ENCODE results near the gene RBMS1. TPM values are rescaled to one million over a fixed set of nuclear protein-coding genes. Genes with fewer than 3 reads are reported as not detected.

The RBMS1 gene
- total RNA-seq, 1 experiment from 2014 or later: 118 TPM

DNA sequence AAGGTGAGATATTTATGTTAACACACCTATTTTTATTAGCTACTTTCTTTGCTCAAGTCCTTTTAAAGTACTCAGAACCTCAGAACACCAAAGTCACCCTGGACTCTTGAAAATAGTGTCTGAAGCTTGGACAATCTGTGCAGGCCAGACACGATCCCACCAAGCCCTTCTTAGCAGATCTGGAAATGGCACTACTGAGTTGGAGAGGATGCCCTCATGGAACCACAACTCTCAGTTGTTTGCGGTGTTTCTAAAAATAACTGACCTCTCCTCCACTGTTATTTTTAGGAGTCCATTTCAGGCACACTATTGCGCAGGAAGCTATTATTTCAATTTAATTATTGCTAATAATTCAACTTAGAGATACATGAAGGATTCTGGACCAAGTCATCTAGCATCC, 190.1 kb downstream of the RBMS1 start:
- DNase-seq (ENCODE audit: low read depth): no peak

DNA sequence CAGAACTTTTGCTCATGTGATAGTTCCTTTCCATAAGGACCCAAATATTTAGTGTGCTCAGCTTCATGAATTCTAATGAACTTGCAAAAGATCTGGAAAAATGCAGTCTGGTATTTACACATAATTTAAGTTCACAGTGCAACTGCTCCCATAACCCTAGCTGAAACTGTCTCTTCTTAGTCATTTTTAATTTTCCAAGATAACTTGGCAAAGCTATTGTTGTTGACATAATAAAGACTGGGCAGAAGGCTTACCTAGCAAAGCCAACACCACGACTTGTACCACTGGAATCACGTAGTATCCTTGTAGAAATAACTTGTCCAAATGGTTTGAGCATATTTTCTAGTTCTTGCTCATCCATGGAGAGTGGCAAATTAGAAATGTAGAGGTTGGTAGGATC, 190.5 kb downstream of the RBMS1 start:
- DNase-seq (ENCODE audit: low read depth): no peak

DNA sequence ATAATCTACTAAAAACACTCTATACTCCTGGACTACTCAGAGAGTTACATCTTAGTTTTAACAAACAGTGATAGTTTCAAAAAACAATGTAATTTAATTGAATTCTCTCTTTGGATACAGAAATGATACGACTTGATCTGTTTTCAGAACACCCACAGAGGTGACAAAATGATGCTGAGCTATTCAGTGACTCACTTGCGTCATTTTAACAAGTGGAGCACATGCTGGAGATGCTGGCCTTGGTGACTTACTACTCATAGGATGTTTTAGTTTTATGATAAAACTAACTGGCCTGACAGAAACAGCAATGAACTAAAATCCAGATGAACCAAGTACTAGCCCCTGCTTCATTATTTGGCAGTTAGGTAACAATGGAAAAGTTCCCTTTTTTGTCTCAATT, 192.2 kb downstream of the RBMS1 start:
- DNase-seq (ENCODE audit: low read depth): no peak

DNA sequence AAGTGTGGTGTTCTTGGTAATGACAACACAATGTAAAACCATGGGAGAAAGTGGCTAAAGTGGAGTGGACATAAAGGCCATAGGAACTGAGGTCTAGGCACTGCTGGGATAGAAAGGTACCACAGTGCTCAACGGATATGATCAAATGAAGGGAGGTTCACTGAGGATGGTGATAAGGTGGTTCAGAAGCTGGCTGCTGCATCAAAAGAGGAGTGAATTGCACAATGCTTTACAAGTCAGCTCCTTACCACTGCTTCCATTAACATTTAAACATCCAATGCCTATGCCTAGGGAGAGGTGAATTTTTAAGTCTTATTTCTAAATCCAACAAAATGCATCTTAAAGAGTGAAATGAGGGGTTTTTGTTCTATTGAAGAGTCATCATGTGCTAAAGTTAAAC, 193.4 kb downstream of the RBMS1 start:
- no peak for DNase-seq (ENCODE audit: low read depth)

DNA sequence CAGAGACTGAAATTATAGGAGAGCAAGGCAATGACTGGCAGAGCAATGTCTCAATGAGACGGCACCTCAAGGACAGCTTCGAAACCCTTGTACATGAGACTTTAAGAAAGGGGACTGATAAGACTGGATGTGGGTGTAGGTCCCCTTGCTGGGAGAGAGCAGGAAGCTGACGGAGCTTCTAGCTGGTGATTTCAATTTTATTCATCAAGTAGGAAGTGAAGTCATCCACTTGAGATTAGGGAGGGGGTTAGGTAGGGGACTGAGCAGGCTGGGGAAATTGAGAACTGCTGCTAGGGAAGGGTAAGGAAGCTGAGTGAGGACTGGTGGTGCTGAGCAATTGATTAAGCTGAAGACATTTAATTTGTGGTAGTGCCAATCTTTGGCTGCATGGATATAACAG, 194.1 kb downstream of the RBMS1 start:
- DNase-seq (ENCODE audit: low read depth): no peak

DNA sequence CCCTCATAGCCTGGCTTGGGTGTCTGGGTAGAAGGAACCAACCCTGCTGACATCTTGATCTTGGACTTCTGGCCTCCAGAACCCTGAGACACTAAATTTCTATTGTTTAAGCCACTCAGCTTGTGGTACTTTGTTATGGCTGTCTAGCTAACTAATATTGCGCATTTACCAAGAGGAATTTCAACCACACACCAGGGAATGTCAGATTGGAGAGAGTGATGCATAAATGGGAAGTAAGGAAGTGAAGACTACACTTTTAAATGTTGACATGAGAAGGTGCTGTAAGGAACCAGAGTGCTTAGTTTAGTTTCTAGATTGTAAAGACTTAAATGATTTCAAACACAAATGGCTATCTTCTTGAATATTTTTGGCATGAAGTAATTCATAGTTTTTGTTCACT, 194.6 kb downstream of the RBMS1 start:
- no peak for DNase-seq (ENCODE audit: low read depth)

DNA sequence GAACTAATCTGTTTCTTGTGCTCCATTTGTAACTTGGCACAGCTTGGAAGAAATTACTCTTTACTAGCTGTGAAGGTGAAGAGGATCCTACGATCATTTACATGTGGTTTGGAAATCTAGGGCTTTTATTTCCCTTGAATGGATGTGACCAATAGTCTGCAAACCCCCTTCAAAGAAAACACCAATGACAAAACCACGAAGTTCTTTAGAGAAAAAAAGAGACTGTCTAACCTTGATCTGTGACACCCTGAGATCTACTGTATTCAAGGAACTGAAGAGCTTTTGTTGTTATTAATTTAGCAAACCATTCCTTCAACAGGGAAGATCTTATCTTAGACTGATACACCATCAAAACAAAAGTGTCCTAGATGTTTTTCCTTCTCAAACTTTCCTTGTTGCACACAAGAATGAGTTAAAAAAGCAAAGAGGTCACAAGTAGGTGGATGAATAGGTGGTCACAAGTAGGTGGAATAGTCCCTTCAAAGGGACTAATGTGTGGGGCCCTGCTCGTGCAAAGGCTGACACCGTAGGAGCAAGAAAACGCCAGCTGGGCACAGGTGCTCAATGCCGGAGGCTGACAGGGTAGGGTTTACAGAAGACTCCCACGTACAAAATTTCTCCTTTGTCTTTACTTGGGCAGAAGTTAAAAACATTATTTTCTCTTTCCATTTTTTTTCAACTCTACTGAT, 197.9 kb downstream of the RBMS1 start:
- DNase-seq (ENCODE audit: low read depth): no peak

DNA sequence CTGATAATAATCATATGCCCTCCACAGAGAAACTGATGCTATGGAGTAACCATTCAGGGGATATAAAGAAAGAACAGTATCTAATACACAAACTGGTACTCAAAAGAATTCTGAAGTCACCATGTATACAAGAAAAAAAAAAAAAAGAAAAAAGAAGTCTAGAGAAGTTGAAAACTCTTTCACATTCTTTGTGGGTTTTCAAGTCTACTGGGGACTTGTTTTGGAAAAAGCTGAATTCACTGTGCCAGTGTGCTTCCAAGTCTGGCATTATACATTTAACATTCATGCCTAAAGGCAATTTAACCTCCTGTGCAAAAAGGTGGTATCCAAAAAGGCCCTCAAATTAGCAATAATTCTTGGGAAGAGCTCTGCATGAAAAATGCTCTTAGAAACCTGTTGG, 198.7 kb downstream of the RBMS1 start:
- DNase-seq (ENCODE audit: low read depth): no peak

DNA sequence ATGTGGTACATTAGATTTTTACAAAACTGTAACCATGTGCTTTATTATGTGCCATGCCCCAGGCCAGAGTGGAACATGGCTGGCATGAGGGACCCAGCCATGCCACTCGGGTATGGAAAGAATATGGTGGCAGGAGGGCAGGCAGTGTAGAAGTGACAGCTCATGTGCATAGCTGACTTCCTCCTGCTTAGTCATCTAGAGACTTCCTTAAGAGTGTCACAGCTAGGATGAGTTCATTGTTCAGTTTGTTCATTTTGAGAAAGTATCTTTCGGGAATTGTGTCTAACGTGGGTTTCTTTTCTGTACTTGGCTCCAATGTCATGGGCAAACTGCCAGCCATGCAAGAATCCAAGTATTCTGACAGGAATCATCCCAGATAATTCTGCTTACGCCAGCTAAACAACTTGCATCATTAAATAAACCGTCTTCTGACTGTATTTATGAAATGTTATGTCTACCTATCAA, 199.2 kb downstream of the RBMS1 start:
- peak; percentile 89 for DNase-seq (ENCODE audit: low read depth)

DNA sequence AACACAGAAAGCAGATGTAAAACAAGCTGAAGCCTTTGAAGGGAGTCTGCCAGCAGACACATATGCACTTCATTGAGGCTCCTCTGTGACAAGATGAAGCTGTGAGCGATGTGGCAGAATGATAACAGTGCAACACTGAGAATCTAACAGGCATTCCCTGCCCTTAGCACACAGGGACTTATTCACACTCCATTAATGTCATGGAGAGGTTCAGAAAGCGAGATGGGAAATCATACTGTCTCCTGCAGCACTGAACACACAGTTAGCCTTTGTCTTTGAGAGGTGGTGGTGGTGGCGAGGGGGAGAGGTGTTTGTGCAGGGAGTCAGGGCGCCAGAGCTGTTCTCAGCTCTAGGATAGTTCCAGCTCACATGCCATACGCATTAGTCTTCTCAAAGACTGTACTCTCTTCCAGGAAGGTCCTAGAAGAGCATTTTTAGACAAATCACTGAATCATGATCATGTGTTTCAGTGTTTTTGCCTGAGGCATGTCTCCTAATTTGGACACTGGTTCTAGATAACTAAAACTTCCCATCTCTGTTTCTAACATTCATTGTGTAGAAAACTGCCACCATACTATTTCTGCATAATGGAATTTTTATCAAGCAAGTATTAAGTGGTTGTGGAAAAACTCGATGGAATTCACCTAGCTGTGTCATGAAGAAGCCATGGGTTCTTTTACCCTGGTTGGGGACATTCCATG, 200.1 kb downstream of the RBMS1 start:
- DNase-seq (ENCODE audit: low read depth): peak; percentile 79

DNA sequence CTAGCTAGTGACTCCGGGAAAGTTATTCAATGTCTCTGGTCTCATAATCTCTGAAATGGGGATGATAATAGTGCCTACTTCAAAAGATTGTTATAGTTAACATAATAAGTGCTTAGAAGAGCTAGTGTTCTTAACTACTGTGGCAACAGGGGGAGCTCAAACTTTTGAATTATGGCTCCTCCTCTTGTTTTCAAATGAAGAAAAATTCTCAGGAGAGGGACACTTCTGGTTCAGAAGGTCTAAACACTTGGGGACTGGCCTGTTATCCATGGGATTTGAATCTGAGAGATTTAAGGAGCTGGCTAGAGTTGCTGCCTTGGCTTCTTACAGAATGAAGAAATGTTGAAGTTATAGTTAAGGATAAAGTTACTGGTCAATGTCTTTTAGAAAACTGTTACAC, 201.4 kb downstream of the RBMS1 start:
- DNase-seq (ENCODE audit: low read depth): peak; percentile 54

DNA sequence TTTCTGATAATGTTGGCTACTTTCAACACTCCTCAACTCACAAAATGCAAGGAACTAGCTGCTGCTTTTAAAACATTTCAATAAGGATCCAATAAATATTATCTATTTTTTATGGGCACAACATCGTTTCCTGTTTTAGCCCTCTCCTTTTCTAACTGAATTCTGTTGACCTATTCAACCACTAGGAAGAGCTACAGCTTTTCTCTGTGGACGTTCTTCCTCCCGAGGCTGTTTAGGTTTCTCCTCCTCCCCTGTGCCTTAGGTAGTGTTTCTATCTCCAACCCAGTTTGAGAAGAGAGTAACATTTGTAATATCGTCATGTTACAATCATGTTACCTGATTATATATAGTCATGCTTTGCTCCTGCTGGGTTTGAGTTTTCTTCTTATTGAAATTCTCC, 202.2 kb downstream of the RBMS1 start:
- no peak for DNase-seq (ENCODE audit: low read depth)

DNA sequence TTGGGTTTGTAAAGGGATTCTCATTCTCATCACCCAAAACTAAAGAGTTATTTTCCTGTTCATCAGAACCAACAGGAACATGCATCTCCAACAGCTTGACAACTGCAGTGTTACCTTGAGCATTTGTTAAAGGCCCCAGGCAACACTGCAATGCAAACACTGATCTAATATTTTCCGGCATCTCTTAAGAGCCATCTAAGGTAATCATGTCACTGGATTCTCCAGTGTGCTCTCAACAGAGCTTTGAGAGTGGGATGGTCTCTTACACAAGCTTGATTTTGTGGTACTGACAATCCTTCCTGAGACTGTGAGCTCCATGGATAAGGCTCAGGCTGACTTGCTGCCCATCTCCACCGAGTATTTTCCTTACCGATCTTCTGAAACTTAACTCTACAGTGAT, 203.0 kb downstream of the RBMS1 start:
- no peak for DNase-seq (ENCODE audit: low read depth)

DNA sequence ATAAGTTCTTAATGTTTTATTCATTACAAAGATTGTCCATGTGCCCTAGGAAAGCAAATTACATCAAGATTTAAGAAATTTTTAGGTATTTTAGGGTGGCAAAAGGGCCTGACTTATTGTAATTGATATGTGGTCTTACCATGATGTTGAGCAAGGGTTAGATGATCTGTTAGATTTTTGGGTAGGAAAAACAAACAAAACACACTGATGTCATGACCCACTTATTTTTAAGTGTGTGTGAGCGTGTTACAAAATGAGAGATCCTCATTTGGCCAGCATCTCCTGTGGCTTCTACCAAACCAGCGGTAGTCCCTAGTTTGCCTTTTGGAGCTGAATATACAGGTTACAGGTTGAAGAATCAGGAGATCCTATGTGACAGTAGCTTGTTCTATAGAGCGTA, 203.8 kb downstream of the RBMS1 start:
- DNase-seq (ENCODE audit: low read depth): peak; percentile 65

DNA sequence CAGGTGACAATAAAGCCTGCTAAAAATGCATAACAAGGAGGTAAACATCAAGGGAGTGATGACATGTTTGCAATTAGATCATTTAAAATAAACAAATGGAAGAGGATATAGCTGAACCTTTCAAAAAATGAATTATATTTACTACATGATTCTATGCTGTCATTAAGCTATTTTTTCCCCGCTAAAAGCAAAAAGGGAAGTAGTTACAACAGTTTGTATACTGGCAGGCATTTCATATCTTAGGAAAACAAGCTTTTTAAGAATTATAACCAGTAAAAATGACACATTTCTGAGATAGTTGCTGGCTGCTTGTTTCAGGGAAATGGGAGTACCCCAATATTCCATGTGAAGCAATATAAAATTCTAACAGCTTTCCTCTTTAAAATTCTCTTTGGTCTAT, 204.5 kb downstream of the RBMS1 start:
- DNase-seq (ENCODE audit: low read depth): no peak

DNA sequence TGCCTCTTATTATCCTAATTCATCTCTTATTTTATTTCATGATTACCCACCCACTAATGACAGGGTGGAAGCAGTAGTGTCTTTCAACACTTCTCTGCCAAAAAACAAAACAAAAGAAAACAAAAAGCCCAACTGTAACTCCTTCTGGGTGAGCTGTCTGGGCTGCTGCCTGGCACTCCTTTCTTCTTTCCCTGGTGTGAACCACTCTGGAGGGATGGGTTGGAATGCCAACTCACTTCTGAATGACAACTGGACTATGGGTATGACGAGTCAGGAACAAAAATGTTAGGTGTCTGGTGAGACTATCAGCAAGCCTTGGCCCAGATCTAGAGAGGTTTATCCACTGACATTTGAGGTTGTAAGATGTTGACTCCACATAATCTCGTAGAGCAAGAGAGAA, 205.3 kb downstream of the RBMS1 start:
- DNase-seq (ENCODE audit: low read depth): peak; percentile 89

DNA sequence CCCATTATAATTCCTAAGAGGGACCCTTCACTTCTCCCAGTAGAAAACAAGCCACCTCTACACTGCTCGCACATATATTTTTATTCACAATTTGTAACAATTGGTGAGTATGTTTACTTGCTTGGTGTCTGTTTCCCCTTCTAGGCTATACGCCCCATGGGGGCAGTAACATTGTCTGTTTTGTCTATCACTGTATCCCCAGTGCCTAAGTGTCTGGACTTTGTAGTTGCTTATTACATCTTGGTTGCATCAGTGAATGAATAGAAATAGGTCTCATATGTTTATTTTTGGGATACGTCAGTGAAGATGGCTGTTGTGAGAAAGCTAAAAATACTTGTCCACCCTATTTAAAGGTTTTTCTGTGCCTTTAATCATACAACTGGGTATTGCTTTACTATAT, 206.1 kb downstream of the RBMS1 start:
- DNase-seq (ENCODE audit: low read depth): no peak

DNA sequence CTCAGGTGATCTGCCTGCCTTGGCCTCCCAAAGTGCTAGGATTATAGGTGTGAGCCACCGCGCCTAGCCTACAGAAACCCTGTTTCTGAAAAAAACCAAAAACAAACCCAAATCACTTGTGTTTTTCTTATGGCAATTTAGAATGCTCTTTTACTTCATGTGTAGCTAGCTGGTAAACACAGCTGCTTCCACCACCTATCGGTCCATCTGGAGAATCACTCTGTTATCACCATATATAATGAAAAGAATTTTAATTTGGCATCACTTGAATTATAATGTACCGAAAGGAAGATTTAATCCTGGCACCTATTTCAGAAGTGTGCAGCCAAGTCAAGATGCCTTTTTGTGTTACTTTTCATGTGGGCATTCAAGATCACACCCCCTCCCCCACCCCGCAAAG, 207.1 kb downstream of the RBMS1 start:
- DNase-seq (ENCODE audit: low read depth): no peak

DNA sequence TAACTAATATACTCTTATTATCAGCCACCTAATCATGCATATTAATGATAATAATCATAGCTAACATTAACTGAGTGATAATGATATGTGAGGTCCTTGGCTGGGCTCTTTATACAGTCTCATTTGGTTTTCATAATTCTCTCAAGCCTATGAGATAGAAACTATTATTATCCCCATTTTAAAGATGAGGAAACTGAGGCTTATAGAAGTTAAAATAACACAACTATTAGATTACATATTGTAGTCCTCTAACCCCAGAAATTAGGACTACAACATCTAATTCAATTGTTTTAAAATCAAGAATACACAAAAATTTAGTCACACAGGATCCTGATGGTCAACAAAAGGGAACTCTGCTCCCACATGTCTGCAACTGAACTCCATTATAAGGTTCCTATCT, 209.9 kb downstream of the RBMS1 start:
- DNase-seq (ENCODE audit: low read depth): no peak

DNA sequence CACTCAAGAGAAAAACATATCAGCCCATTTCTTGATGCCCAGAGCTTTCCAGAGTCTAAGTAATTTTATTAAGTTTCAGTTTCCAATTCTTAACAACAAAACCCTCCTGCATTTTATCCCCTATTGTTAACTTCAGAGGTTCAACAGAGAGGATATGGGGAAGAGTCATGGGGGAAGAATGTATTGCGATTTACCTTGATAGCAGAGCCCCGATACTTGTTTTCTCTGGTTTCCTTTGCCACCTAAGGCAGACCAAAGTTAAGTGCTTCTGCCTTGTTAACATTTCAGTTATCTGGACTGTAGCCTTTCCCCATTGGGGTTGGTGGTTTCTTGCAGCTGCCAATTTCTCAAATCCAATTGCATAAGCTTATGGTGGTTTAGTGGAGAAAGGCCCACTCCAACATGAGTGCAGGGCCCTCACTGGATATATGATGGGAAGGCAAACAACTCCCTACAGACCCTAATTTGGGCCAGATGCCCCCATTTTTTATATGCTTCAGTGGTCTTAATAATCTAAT, 211.5 kb downstream of the RBMS1 start:
- peak; percentile 75 for DNase-seq (ENCODE audit: low read depth)

DNA sequence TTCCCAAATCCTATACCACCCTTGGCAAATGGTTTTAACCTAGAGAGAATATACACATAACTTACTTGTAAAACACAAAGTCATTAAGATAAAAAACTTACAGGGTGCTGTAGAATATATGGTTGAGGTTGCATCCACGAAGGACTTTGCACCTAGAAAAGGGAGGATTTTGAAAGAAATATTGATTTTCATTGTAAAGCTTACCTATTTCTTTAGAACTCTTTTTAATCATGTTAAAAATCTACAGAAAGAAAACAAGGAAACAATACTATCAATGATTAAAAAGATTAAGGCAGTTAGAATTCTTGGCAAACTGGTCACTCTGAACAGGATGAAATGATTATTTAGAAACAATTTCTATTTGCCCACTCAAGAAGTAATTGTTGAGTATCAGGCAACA, 212.4 kb downstream of the RBMS1 start:
- DNase-seq (ENCODE audit: low read depth): no peak

DNA sequence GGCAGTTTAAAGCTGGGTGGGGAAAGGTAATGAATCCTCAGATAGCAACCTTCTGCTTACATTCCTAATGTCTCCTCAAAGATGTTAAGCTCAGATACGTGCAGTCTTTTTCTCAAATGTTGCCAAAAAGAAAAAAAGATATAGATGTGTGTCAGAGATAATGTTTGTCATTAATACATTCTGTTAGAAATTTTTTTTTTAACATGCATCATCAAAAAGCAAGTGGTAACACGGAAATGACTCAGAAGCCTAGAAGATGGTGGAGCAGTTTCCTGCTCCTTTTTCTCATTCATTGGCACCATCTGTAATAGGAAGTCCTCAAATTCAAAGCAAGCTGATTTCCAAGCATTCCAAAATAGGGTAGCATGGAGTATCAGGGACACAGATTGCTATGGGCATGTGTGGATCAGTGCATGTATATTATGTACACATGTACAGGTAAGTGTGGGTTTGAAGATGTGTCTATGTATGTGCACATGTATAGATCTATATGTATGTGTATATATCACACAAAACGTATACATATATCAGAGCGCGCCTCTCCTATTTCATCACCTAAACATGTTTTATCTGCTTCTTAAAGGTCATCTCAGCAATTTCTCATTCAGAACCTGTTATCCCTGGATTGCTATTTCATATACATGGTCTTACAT, 213.7 kb downstream of the RBMS1 start:
- DNase-seq (ENCODE audit: low read depth): peak; percentile 72

DNA sequence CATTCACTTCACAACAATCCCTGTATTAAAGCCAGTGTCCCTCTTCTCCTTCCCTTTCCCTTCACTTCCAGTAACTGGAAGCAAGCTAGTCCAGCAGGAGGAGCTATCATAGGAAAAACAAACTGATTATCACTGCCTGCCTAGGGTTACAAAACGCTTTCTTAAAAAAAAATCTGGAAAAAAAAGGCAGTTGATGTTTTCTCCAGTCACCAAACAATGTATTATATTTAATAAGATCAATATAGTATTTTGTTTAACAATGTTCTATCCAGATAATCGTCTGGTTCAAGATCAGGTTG, 214.8 kb downstream of the RBMS1 start:
- DNase-seq (ENCODE audit: low read depth): peak; percentile 56
